ENCODE measurements around the gene EPS8L2. TPM values are rescaled to one million over a fixed set of nuclear protein-coding genes. Genes with fewer than 3 reads are reported as not detected.

EPS8L2 gene
- total and polyA plus RNA-seq, 2 of the 4 experiments (the other 2 are of a cell fraction) = 17.2 to 39.4 TPM

DNA sequence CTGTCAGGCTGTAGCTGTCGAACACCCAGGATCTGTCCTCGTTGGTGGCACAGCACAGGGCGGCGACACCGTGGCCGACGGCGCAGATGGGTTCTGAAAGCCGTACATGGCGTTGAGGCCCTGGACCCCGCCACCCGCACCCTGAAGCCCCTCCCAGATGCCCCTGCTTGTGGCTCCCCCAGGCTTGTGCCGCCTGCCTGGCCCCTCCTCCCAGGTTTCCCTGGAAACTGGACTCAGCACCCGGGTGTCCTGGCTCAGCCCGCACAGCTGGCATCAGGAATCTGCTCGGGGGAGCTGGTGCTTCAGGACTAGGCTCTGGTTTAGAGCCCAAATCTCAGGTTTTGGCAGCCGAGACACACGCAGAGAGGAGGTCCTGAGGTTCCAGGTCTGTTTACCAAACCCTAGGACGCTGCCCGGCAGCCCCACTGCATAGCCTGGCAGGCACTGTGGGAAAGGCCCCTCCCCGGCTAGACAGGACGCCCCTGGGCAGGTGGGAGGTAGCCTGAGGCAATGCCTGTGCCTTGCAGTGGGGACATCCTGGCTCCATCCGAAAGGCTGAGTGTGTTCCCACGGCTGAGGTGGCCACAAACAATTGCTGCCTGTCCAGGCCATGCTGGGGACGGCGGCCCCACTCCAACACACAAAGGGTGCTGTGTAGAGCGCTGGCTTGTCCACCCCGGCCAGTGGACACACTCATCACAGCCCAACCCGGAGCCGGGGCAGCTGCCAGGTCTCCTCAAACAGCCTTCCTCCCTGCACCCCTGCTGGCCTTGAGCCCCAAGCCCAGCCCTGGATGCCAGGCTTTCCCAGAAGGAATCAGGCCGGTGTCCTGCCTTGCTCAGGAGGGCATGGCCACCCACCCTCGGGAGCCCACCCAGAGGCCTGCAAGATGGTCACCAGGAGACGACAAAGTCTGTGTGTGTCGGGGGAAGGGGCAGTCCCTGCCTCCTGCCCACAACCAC is 66.7 kb downstream of the EPS8L2 start (continued):
- TF ChIP-seq CHD1 (IDR thresholded peaks at IDR 0.05; ENCODE audit: low read depth, low read length) = no peak

DNA sequence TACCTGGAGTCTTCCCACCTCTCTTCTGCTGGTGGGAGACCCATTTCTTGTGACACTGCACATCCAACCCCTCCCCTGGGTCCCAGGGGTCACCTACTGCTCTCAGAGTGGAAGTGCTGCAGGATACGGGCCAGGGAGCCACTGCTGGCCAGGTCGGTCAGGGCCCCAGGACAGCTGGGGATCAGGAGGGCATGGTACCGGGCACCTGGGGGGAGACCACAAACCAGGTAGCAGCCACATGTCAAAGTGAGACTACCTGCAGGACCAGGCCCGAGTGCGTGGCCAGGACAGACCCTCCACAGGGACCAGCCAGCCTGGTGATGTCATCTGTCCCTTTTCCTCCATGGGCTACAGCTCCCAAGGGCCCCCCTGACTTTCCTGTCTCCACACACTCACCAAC is 67.4 kb downstream of the EPS8L2 start:
- no peak overlapping the region for H2AK9ac ChIP-seq (replicated peaks; ENCODE audit: low read depth, low read length, poor library complexity)
- no peak overlapping the region for H2AFZ ChIP-seq (replicated peaks; ENCODE audit: low read length, poor library complexity)
- H3K4me1 ChIP-seq (ENCODE audit: control insufficient read depth, insufficient read depth, low read length) = peaks cover 13% of the 10 kb centered on the region
- POLR2A ChIA-PET (ENCODE audit: unreplicated experiment) = no interaction called here
- H3K4me3 ChIP-seq (ENCODE audit: insufficient read depth, low read depth, low read length) = no peak overlapping the region
- H2BK5ac ChIP-seq (ENCODE audit: low read depth, low read length, poor library complexity, severe bottlenecking) = no peak overlapping the region
- H3K9ac ChIP-seq (ENCODE audit: low read depth, low read length) = no peak overlapping the region
- no peak overlapping the region for H4K5ac ChIP-seq (ENCODE audit: low read depth, low read length)
- H2AK5ac ChIP-seq (ENCODE audit: low read depth, low read length) = no peak overlapping the region
- peaks cover 67% of the 10 kb centered on the region for H4K20me1 ChIP-seq (ENCODE audit: insufficient read depth, low read length)
- no peak overlapping the region for H3K23ac ChIP-seq (ENCODE audit: low read depth, low read length)
- no peak overlapping the region for H3K4me2 ChIP-seq (ENCODE audit: low read depth, low read length)
- no peak overlapping the region for H3K27ac ChIP-seq (ENCODE audit: insufficient read depth, low read length)
- no peak for ATAC-seq (ENCODE audit: low read depth)
- no TSS peak for BruUV-seq (replicated peaks)
- no peak overlapping the region for H4K91ac ChIP-seq (ENCODE audit: insufficient read depth, low read depth, low read length)
- H2BK15ac ChIP-seq (ENCODE audit: low read depth, low read length) = no peak overlapping the region
- H3K9me3 ChIP-seq (ENCODE audit: control insufficient read depth, insufficient read depth, low read length) = no peaks in the 10 kb centered on the region
- peaks cover 11% of the 10 kb centered on the region; the same call in 1 of the 2 replicates for H3K9me1 ChIP-seq (ENCODE audit: insufficient read depth, low read length)
- dilution Hi-C loops (cut with HindIII; ENCODE audit: low sequenced_read_pairs, unreplicated experiment) (no loop called here), intact Hi-C loops (cut with micrococcal nuclease) (no loop called here), in situ Hi-C loops (cut with MboI; ENCODE audit: low sequenced_read_pairs) (no loop called here)
- no peak for DNase-seq
- H4K8ac ChIP-seq (ENCODE audit: low read depth in 2 of 2, low read length in 2 of 2) = no peak overlapping the region
- H3K14ac ChIP-seq (replicated peaks; ENCODE audit: low read depth, low read length) = no peak overlapping the region
- H2BK20ac ChIP-seq (ENCODE audit: low read depth, low read length) = no peak overlapping the region
- no peak overlapping the region for H3K18ac ChIP-seq (ENCODE audit: low read depth, low read length)
- no peak overlapping the region for H2BK120ac ChIP-seq (ENCODE audit: low read depth, low read length)
- H3K4ac ChIP-seq (ENCODE audit: low read depth, low read length) = no peak overlapping the region
- H3K56ac ChIP-seq (ENCODE audit: extremely low read depth, insufficient read depth, low read length) = no peak overlapping the region
- peaks cover 39% of the 10 kb centered on the region for H3K36me3 ChIP-seq (ENCODE audit: control insufficient read depth, insufficient read depth, low read length)
- peaks cover 11 to 64% of the 10 kb centered on the region in 2 experiments for H3K79me1 ChIP-seq (ENCODE audit: low read depth in 1 of 2, low read length in 2 of 2)
- H3K27me3 ChIP-seq (ENCODE audit: control insufficient read depth, insufficient read depth, low read length) = no peaks in the 10 kb centered on the region
- CTCF ChIA-PET = no interaction called here
- WGBS, 2 experiments (ENCODE audit: extremely low coverage in 2 of 2, insufficient read length in 1 of 2) = 72% methylated on average over 2 of the region's 5 CpGs; no CpG with 5 or more reads in 1 of the 2 experiments
- no peak for TF ChIP-seq BHLHE40 (IDR thresholded peaks at IDR 0.05; ENCODE audit: low read depth, low read length)
- TF ChIP-seq CEBPB (IDR thresholded peaks at IDR 0.05; ENCODE audit: low read depth, low read length) = no peak
- TF ChIP-seq RCOR1 (IDR thresholded peaks at IDR 0.05; ENCODE audit: insufficient replicate concordance, low read length) = no peak
- no peak for TF ChIP-seq RAD21 (IDR thresholded peaks at IDR 0.05; ENCODE audit: low read length)
- no peak for TF ChIP-seq MAZ (IDR thresholded peaks at IDR 0.05; ENCODE audit: borderline replicate concordance, low read depth, low read length)
- TF ChIP-seq, protein P1, sequence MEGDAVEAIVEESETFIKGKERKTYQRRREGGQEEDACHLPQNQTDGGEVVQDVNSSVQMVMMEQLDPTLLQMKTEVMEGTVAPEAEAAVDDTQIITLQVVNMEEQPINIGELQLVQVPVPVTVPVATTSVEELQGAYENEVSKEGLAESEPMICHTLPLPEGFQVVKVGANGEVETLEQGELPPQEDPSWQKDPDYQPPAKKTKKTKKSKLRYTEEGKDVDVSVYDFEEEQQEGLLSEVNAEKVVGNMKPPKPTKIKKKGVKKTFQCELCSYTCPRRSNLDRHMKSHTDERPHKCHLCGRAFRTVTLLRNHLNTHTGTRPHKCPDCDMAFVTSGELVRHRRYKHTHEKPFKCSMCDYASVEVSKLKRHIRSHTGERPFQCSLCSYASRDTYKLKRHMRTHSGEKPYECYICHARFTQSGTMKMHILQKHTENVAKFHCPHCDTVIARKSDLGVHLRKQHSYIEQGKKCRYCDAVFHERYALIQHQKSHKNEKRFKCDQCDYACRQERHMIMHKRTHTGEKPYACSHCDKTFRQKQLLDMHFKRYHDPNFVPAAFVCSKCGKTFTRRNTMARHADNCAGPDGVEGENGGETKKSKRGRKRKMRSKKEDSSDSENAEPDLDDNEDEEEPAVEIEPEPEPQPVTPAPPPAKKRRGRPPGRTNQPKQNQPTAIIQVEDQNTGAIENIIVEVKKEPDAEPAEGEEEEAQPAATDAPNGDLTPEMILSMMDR (conservative IDR thresholded peaks at IDR 0.05; ENCODE audit: low read depth, low read length) = no peak
- TF ChIP-seq MXI1 (IDR thresholded peaks at IDR 0.05; ENCODE audit: borderline replicate concordance, low read depth, low read length) = no peak
- TF ChIP-seq NFE2L2 (IDR thresholded peaks at IDR 0.05; ENCODE audit: low read depth, low read length) = no peak
- TF ChIP-seq, protein P2, sequence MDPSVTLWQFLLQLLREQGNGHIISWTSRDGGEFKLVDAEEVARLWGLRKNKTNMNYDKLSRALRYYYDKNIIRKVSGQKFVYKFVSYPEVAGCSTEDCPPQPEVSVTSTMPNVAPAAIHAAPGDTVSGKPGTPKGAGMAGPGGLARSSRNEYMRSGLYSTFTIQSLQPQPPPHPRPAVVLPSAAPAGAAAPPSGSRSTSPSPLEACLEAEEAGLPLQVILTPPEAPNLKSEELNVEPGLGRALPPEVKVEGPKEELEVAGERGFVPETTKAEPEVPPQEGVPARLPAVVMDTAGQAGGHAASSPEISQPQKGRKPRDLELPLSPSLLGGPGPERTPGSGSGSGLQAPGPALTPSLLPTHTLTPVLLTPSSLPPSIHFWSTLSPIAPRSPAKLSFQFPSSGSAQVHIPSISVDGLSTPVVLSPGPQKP (IDR thresholded peaks at IDR 0.05; ENCODE audit: borderline replicate concordance, low read depth, low read length) = no peak
- no peak for TF ChIP-seq RFX5 (IDR thresholded peaks at IDR 0.05; ENCODE audit: low read depth, low read length)
- TF ChIP-seq, protein P3, sequence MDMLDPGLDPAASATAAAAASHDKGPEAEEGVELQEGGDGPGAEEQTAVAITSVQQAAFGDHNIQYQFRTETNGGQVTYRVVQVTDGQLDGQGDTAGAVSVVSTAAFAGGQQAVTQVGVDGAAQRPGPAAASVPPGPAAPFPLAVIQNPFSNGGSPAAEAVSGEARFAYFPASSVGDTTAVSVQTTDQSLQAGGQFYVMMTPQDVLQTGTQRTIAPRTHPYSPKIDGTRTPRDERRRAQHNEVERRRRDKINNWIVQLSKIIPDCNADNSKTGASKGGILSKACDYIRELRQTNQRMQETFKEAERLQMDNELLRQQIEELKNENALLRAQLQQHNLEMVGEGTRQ (IDR thresholded peaks at IDR 0.05; ENCODE audit: low read depth, low read length) = no peak
